Measurements from ENCODE around the gene PLAAT3. TPM values are rescaled to one million over a fixed set of nuclear protein-coding genes. Genes with fewer than 3 reads are reported as not detected.
"Not testable (repeated sequence)": the region's sequence is repeated elsewhere in the genome, so short reads cannot be mapped to it uniquely, and the experiment has no call there.

Gene PLAAT3
- total RNA-seq, 1 donor from 2014 or later = 19.8 TPM

DNA sequence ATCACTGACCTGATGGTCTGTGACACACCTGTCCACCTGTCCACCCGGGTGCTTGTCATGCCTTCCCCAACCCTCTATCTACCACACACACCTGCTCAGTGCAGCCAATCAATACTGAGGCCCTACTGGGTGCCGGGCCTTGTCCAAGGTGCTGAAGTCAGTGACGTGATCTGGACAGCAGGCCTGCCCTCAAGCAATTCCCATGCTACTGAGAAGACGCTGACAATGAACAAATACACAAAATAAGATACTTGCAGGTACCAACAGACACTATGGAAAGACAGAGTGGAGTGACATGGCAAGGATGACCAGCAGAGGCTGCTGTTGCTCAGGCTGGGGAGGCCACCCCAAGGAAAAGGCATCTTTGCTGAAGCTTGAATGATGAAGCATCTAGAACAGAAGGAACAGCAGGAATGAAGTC is 21.2 kb downstream of the PLAAT3 start:
- Histone ChIP-seq H3K27me3 (ENCODE audit: control insufficient read depth in 3 of 3, insufficient read depth in 3 of 3, low read length in 3 of 3) (no peaks in the 10 kb centered on the region), H3K4me3 (ENCODE audit: low read length in 3 of 3) (no peak overlapping the region), H3K9ac (ENCODE audit: low read depth in 1 of 3, low read length in 3 of 3) (no peak overlapping the region), H3K9me3 (ENCODE audit: control insufficient read depth in 3 of 3, low read length in 3 of 3) (no peaks in the 10 kb centered on the region), H3K4me1 (ENCODE audit: control insufficient read depth in 3 of 3, insufficient read depth in 3 of 3, low read length in 3 of 3) (peaks cover 0 to 6% (median 4%) of the 10 kb centered on the region in 3 donors), H3K27ac (ENCODE audit: low read depth, low read length) (no peak overlapping the region), H3K36me3 (ENCODE audit: control insufficient read depth in 3 of 3, insufficient read depth in 3 of 3, low read length in 3 of 3) (peaks cover 30 to 41% (median 38%) of the 10 kb centered on the region in 3 donors)

DNA sequence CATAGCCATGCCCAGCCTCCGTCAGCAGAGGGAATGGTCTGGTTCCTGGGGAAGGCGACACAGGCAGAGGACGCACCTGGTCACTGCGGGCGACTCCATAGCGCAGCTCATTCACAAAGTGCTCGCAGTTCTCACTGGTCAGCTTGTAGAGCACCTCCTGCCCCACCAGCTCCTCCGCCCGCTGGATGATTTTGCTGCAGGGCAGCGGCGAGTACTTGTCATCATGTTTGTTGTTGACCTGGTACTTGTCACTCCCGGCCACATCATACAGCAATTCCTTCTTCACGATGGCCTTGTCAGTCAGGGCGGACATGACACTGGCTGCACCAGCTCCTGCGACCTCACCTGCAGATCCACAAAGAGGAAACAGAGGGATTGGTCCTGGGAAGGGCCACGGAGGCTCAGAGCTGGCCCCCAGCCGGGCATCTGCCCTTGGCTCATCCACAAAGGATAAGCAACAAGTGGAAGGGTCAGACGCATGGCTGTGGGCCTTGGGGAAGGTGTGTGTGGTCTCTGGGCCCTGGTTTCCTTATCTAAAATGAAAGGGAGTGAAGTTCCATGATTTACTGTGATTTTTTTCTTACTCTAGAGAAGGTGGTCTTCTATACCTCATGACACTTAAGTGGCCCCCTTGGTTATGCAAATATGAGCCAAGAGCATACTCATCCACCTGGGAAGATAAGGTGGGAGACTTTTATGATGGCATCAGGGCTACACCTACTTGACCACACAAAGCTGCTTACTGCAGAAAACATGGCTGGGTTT is 24.0 kb downstream of the PLAAT3 start:
- no peak overlapping the region for H3K27ac ChIP-seq (ENCODE audit: low read depth, low read length)
- H3K27me3 ChIP-seq (ENCODE audit: control insufficient read depth in 3 of 3, insufficient read depth in 3 of 3, low read length in 3 of 3) = no peaks in the 10 kb centered on the region
- H3K4me3 ChIP-seq (ENCODE audit: low read length in 3 of 3) = no peak overlapping the region
- peaks cover 32 to 41% (median 35%) of the 10 kb centered on the region in 3 donors for H3K36me3 ChIP-seq (ENCODE audit: control insufficient read depth in 3 of 3, insufficient read depth in 3 of 3, low read length in 3 of 3)
- no peak overlapping the region for H3K9ac ChIP-seq (ENCODE audit: low read depth in 1 of 3, low read length in 3 of 3)
- H3K4me1 ChIP-seq (ENCODE audit: control insufficient read depth in 3 of 3, insufficient read depth in 3 of 3, low read length in 3 of 3) = peaks cover 0 to 6% (median 4%) of the 10 kb centered on the region in 3 donors
- no peaks in the 10 kb centered on the region for H3K9me3 ChIP-seq (ENCODE audit: control insufficient read depth in 3 of 3, low read length in 3 of 3)

DNA sequence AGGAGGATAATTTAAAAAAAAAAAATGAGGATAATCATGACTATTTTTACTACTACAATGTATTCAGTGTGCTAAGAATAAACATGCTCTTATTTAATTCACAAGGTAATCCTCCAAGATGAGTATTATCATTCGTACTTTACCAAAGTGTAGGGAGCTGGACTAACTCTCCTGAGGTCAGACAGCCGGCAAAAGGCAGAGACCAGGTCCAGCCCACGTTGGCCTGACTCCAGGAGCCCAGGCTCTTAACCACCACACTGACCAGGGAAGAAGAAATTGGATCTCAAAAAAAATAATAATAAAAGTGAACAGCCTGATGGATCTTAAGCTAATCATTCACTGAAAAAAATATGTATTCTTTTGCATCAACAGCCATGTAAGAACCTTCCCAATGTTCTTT is 25.2 kb downstream of the PLAAT3 start:
- Histone ChIP-seq H3K9ac (ENCODE audit: low read depth in 1 of 3, low read length in 3 of 3) (no peak overlapping the region), H3K4me3 (ENCODE audit: low read length in 3 of 3) (no peak overlapping the region), H3K36me3 (ENCODE audit: control insufficient read depth in 3 of 3, insufficient read depth in 3 of 3, low read length in 3 of 3) (peaks cover 32 to 41% (median 33%) of the 10 kb centered on the region in 3 donors), H3K27ac (ENCODE audit: low read depth, low read length) (no peak overlapping the region), H3K27me3 (ENCODE audit: control insufficient read depth in 3 of 3, insufficient read depth in 3 of 3, low read length in 3 of 3) (no peaks in the 10 kb centered on the region), H3K9me3 (ENCODE audit: control insufficient read depth in 3 of 3, low read length in 3 of 3) (no peaks in the 10 kb centered on the region), H3K4me1 (ENCODE audit: control insufficient read depth in 3 of 3, insufficient read depth in 3 of 3, low read length in 3 of 3) (peaks cover 0 to 3% (median 1%) of the 10 kb centered on the region in 3 donors)

DNA sequence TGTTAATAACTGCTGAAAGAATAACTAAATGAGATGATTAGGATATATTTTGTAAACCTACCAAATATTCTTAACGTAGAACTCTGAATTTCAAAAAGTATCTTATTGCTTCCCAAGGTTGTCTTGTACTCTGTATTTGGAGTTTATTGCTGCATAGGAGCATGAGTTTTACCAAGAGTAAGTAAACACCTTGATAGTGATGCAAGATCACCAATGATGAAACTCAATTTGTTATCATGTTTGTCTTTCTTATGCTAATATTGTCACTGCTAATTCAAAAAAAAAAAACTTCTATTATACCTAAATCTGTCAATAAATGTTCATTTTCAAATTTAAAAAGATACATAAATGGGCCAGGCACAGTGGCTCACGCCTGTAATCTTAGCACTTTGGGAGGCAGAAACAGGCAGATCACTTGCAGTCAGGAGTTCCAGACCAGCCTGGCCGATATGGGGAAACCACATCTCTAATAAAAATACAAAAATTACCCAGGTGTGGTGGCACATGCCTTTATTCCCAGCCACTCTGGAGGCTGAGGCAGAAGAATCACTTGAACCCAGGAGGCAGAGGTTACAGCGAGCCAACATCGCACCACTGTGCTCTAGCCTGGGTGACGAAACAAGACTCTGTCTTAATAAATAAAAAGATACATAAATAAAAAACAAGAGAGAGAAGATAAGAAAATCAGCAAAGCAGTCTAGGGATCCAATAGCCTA is 27.6 kb downstream of the PLAAT3 start:
- H3K4me3 ChIP-seq (ENCODE audit: low read length in 3 of 3) = no peak overlapping the region
- no peaks in the 10 kb centered on the region for H3K27me3 ChIP-seq (ENCODE audit: control insufficient read depth in 3 of 3, insufficient read depth in 3 of 3, low read length in 3 of 3)
- H3K27ac ChIP-seq (ENCODE audit: low read depth, low read length) = no peak overlapping the region
- no peak overlapping the region for H3K9ac ChIP-seq (ENCODE audit: low read depth in 1 of 3, low read length in 3 of 3)
- H3K4me1 ChIP-seq (ENCODE audit: control insufficient read depth in 3 of 3, insufficient read depth in 3 of 3, low read length in 3 of 3) = no peaks in the 10 kb centered on the region
- H3K36me3 ChIP-seq (ENCODE audit: control insufficient read depth in 3 of 3, insufficient read depth in 3 of 3, low read length in 3 of 3) = peaks cover 26 to 41% (median 37%) of the 10 kb centered on the region in 3 donors
- no peaks in the 10 kb centered on the region for H3K9me3 ChIP-seq (ENCODE audit: control insufficient read depth in 3 of 3, low read length in 3 of 3)

DNA sequence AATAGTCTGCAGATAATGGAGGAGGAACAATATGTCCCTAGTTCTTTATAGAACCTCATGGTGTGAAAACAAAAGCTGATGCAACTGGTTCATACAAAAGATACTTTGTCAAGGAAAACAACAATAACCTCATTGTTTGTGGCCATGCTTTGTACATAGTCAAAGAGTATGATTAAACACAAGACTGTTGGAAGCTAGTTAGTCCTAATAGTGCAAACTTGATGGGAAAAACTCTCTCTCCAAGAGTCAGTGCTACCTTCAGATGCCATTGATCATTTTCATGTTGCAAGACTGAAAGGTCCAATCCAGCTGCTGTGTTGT is 30.9 kb downstream of the PLAAT3 start:
- Histone ChIP-seq H3K4me1 (ENCODE audit: control insufficient read depth in 3 of 3, insufficient read depth in 3 of 3, low read length in 3 of 3) (no peaks in the 10 kb centered on the region), H3K4me3 (ENCODE audit: low read length in 3 of 3) (no peak overlapping the region), H3K27me3 (ENCODE audit: control insufficient read depth in 3 of 3, insufficient read depth in 3 of 3, low read length in 3 of 3) (no peaks in the 10 kb centered on the region), H3K27ac (ENCODE audit: low read depth, low read length) (no peak overlapping the region), H3K9me3 (ENCODE audit: control insufficient read depth in 3 of 3, low read length in 3 of 3) (peaks cover 0 to 2% (median 0%) of the 10 kb centered on the region in 3 donors), H3K36me3 (ENCODE audit: control insufficient read depth in 3 of 3, insufficient read depth in 3 of 3, low read length in 3 of 3) (peaks cover 14 to 39% (median 27%) of the 10 kb centered on the region in 3 donors), H3K9ac (ENCODE audit: low read depth in 1 of 3, low read length in 3 of 3) (no peak overlapping the region)

DNA sequence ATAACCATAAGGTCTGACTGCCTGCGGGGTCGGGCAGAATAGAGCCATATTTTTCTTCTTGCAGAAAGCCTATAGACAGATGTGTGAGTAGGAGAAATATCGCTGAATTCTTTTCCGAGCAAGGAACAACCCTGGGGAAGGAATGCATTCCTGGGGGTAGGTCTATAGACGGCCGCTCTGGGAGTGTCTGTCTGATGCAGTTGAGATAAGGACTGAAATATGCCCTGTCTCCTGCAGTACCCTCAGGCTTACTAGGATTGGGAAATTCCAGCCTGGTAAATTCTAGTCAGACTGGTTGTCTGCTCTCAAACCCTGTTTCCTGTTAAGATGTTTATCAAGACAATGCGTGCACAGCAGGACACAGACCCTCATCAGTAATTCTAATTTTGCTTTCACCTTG is 33.0 kb downstream of the PLAAT3 start:
- H3K4me1 ChIP-seq (ENCODE audit: control insufficient read depth in 3 of 3, insufficient read depth in 3 of 3, low read length in 3 of 3); H3K9me3 ChIP-seq (ENCODE audit: control insufficient read depth in 3 of 3, low read length in 3 of 3); H3K27ac ChIP-seq (ENCODE audit: low read depth, low read length); H3K27me3 ChIP-seq (ENCODE audit: control insufficient read depth in 3 of 3, insufficient read depth in 3 of 3, low read length in 3 of 3); H3K9ac ChIP-seq (ENCODE audit: low read depth in 1 of 3, low read length in 3 of 3); H3K4me3 ChIP-seq (ENCODE audit: low read length in 3 of 3): not testable (repeated sequence)
- peaks cover 14 to 40% (median 25%) of the 10 kb centered on the region in 3 donors for H3K36me3 ChIP-seq (ENCODE audit: control insufficient read depth in 3 of 3, insufficient read depth in 3 of 3, low read length in 3 of 3)

DNA sequence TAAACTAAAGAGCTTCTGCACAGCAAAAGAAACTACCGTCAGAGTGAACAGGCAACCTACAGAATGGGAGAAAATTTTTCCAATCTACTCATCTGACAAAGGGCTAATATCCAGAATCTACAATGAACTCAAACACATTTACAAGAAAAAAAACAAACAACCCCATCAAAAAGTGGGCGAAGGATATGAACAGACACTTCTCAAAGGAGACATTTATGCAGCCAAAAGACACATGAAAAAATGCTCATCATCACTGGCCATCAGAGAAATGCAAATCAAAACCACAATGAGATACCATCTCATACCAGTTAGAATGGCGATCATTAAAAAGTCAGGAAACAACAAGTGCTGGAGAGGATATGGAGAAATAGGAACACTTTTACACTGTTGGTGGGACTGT is 35.4 kb downstream of the PLAAT3 start:
- H3K4me3 ChIP-seq (ENCODE audit: low read length in 3 of 3); H3K27ac ChIP-seq (ENCODE audit: low read depth, low read length); H3K9ac ChIP-seq (ENCODE audit: low read depth in 1 of 3, low read length in 3 of 3); H3K9me3 ChIP-seq (ENCODE audit: control insufficient read depth in 3 of 3, low read length in 3 of 3); H3K27me3 ChIP-seq (ENCODE audit: control insufficient read depth in 3 of 3, insufficient read depth in 3 of 3, low read length in 3 of 3): not testable (repeated sequence)
- Histone ChIP-seq H3K4me1 (ENCODE audit: control insufficient read depth in 3 of 3, insufficient read depth in 3 of 3, low read length in 3 of 3) (peaks cover 14 to 22% (median 16%) of the 10 kb centered on the region in 3 donors), H3K36me3 (ENCODE audit: control insufficient read depth in 3 of 3, insufficient read depth in 3 of 3, low read length in 3 of 3) (peaks cover 11 to 35% (median 18%) of the 10 kb centered on the region in 3 donors)

DNA sequence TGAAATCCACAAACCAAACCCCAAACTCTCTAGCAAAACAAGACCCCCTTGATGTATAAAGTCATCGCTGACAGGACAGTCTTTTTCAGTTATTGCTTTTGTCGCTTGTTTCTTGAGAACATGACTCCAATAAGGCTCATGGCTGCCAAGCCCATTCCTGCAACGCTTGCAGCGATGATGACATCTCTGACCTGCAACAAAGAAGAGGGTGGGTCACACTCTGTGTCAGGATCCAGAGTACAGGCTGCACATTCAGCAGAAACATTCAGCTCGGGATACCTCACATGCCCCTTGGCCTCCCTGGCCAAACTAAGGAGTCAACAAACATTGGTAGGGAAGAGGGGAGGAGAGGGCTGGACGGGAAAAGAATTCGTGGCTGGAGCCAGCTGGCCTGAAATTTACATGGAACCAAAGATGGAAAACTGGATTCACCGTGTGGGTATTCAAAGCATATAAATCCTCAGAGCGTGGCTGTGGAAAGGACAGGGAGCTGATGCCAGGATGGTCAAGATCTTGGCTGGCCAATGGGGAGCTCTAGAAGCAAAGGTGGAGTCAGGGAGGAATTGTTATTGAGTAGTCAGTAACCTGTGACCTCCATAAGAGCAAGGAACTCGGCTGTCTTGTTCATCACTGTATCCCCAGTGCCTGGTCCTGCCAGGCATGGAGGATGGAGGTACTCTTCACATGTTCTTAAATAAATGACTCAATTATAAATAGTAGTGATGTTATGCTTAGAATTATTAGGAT is 39.2 kb downstream of the PLAAT3 start:
- H3K27ac ChIP-seq (ENCODE audit: low read depth, low read length) = peak overlapping the region; percentile 77
- peaks cover 17 to 28% (median 19%) of the 10 kb centered on the region in 3 donors for H3K4me1 ChIP-seq (ENCODE audit: control insufficient read depth in 3 of 3, insufficient read depth in 3 of 3, low read length in 3 of 3)
- H3K4me3 ChIP-seq (ENCODE audit: low read length in 3 of 3) = peak overlapping the region; percentile 59 to 75 (median 64)
- peaks cover 2 to 6% (median 5%) of the 10 kb centered on the region in 3 donors for H3K36me3 ChIP-seq (ENCODE audit: control insufficient read depth in 3 of 3, insufficient read depth in 3 of 3, low read length in 3 of 3)
- peaks cover 0 to under 1% (median 0%) of the 10 kb centered on the region in 3 donors for H3K9me3 ChIP-seq (ENCODE audit: control insufficient read depth in 3 of 3, low read length in 3 of 3)
- no peaks in the 10 kb centered on the region for H3K27me3 ChIP-seq (ENCODE audit: control insufficient read depth in 3 of 3, insufficient read depth in 3 of 3, low read length in 3 of 3)
- H3K9ac ChIP-seq (ENCODE audit: low read depth in 1 of 3, low read length in 3 of 3) = peak overlapping the region; percentile 48 to 76 (median 55)

DNA sequence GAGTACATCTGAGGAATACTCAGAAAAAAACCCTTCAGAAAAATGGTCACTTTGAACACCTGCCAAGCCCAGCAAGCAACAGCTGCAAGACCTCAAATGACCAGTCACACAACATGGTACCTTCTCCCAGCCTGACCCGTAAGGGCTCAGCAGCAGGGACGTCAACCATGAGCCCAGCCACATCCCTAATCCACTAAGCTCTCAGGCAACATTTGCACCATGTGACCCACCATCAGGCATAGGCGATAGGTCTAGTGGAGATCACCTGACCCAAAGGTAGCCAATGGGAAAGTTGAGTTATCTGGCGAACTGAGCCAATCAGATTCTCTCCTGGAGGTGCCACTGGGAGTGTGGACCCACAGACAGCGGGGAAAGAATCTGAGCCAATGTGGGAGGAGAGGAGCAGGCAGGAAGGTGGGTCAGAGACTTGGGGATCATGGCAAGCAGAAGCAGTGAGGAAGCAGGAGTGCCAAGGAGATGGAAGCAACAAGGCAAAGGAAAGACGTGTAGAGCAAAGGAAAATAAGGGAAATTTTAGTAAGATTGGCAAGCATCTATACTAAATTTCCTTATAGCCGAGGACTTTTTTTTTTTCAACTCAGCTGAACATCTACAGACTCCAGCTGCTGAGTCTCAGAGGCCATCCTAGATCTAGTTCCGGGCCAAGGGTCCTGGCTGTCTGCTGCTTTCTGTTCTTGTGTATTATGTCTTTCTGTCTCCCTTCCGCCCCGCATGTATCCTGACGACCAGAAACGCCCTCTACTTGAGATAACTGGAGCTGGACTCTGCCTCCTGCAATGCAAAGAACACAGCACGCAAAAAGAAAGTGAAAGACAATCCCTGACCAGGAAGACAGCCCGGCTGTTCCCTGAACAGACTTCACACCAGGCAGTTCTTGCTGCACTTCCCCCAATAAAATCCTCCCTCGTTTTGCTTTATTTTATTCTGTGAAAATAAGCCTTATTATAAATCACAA is 40.1 kb downstream of the PLAAT3 start:
- Histone ChIP-seq H3K27me3 (ENCODE audit: control insufficient read depth in 3 of 3, insufficient read depth in 3 of 3, low read length in 3 of 3) (no peaks in the 10 kb centered on the region), H3K27ac (ENCODE audit: low read depth, low read length) (peak overlapping the region; percentile 77), H3K4me3 (ENCODE audit: low read length in 3 of 3) (peak overlapping the region; percentile 59 to 75 (median 64)), H3K9me3 (ENCODE audit: control insufficient read depth in 3 of 3, low read length in 3 of 3) (no peaks in the 10 kb centered on the region), H3K4me1 (ENCODE audit: control insufficient read depth in 3 of 3, insufficient read depth in 3 of 3, low read length in 3 of 3) (peaks cover 17 to 28% (median 19%) of the 10 kb centered on the region in 3 donors), H3K9ac (ENCODE audit: low read depth in 1 of 3, low read length in 3 of 3) (peak overlapping the region; percentile 48 to 76 (median 55)), H3K36me3 (ENCODE audit: control insufficient read depth in 3 of 3, insufficient read depth in 3 of 3, low read length in 3 of 3) (peaks cover 0 to 4% (median 3%) of the 10 kb centered on the region in 3 donors)
